Nephron progenitor cell (in vitro differentiated cells): ENCODE measurements around the gene AP3S1.

Experiments
- DNase-seq: peaks from one replicate; pipeline ENCODE4 v3.0.0; 2021
- H3K27ac Mint-ChIP-seq: 2 replicates; pipeline ENCODE4 v1.8.0; 2021; ENCODE audit warnings: mild to moderate bottlenecking, moderate library complexity, mixed read lengths
- H3K27me3 Mint-ChIP-seq: 2 replicates; pipeline ENCODE4 v1.8.0; 2021; ENCODE audit warnings: mild to moderate bottlenecking, low read depth, mixed read lengths; ENCODE audit not compliant: poor library complexity
- H3K36me3 Mint-ChIP-seq: 2 replicates; pipeline ENCODE4 v1.8.0; 2021; ENCODE audit warnings: low read depth, mixed read lengths
- H3K4me1 Mint-ChIP-seq: 2 replicates; pipeline ENCODE4 v1.8.0; 2021; ENCODE audit warnings: mixed read lengths
- H3K4me3 Mint-ChIP-seq: 2 replicates; pipeline ENCODE4 v1.8.0; 2021; ENCODE audit warnings: mild to moderate bottlenecking, moderate library complexity, mixed read lengths
- H3K9me3 Mint-ChIP-seq: 2 replicates; pipeline ENCODE4 v1.8.0; 2021; ENCODE audit warnings: mild to moderate bottlenecking, moderate library complexity, mixed read lengths
- CTCF ChIP-seq: fragments of 200-600 bp; sonication (generic); IDR thresholded peaks from 2 replicates; pipeline ENCODE4 v1.5.0; 2021; ENCODE audit warnings: antibody characterized with exemption

AP3S1 gene

GRCh38 chr5:115849258-115849798, 7.6 kb downstream of the AP3S1 start:
- no peak overlapping the region for H3K27ac Mint-ChIP-seq
- H3K4me3 Mint-ChIP-seq: no peak overlapping the region
- peaks cover 18% of the 10 kb centered on the region for H3K4me1 Mint-ChIP-seq
- no peak for TF ChIP-seq CTCF
- peaks cover 3% of the 10 kb centered on the region for H3K27me3 Mint-ChIP-seq
- DNase-seq: no peak
- H3K9me3 Mint-ChIP-seq: peaks cover 14% of the 10 kb centered on the region
- H3K36me3 Mint-ChIP-seq: peaks cover 15% of the 10 kb centered on the region

GRCh38 chr5:115850744-115851416, 9.1 kb downstream of the AP3S1 start:
- Mint-ChIP-seq H3K36me3 (peaks cover 20% of the 10 kb centered on the region), H3K9me3 (peaks cover 19% of the 10 kb centered on the region), H3K4me3 (no peak overlapping the region), H3K27ac (no peak overlapping the region), H3K27me3 (no peaks in the 10 kb centered on the region), H3K4me1 (peaks cover 7% of the 10 kb centered on the region)
- TF ChIP-seq CTCF: no peak
- DNase-seq: no peak

- Mint-ChIP-seq H3K4me1 (peaks cover 25% of the 10 kb centered on the region), H3K9me3 (peaks cover 19% of the 10 kb centered on the region), H3K4me3 (no peak overlapping the region), H3K27ac (no peak overlapping the region), H3K27me3 (no peaks in the 10 kb centered on the region), H3K36me3 (peaks cover 20% of the 10 kb centered on the region)
- no peak for DNase-seq
- no peak for TF ChIP-seq CTCF
These were observed 12.4 kb downstream of the AP3S1 start for GRCh38 chr5:115854139-115854538.

- peak overlapping the region; percentile 81 for H3K27ac Mint-ChIP-seq
- no peak for TF ChIP-seq CTCF
- H3K4me1 Mint-ChIP-seq: peaks cover 21% of the 10 kb centered on the region
- no peak for DNase-seq
- no peak overlapping the region for H3K4me3 Mint-ChIP-seq
- H3K27me3 Mint-ChIP-seq: no peaks in the 10 kb centered on the region
- H3K36me3 Mint-ChIP-seq: peaks cover 22% of the 10 kb centered on the region
- H3K9me3 Mint-ChIP-seq: peaks cover 20% of the 10 kb centered on the region
These were observed 14.2 kb downstream of the AP3S1 start for GRCh38 chr5:115855959-115856358.

GRCh38 chr5:115857057-115857479, 15.3 kb downstream of the AP3S1 start:
- no peak for TF ChIP-seq CTCF
- H3K27me3 Mint-ChIP-seq: no peaks in the 10 kb centered on the region
- H3K27ac Mint-ChIP-seq: peak overlapping the region; percentile 82
- peaks cover 26% of the 10 kb centered on the region for H3K9me3 Mint-ChIP-seq
- peaks cover 26% of the 10 kb centered on the region for H3K36me3 Mint-ChIP-seq
- H3K4me1 Mint-ChIP-seq: peaks cover 21% of the 10 kb centered on the region
- H3K4me3 Mint-ChIP-seq: no peak overlapping the region
- no peak for DNase-seq
